Hepatocyte (in vitro differentiated cells): ENCODE data around the gene ALOXE3.

Source experiments
- EZH2 ChIP-seq: fragments of 200-600 bp; sonication (generic); IDR thresholded peaks from 2 replicates; pipeline ENCODE4 v1.6.1; 2016; ENCODE audit warnings: antibody characterized with exemption, mild to moderate bottlenecking, borderline replicate concordance
- TF ChIP-seq, protein P1 (sequence below): fragments of 200-600 bp; sonication (generic); IDR thresholded peaks from 2 replicates; pipeline ENCODE4 v1.5.1; 2016; ENCODE audit warnings: antibody characterized with exemption, mild to moderate bottlenecking; ENCODE audit not compliant: poor library complexity

DNA sequence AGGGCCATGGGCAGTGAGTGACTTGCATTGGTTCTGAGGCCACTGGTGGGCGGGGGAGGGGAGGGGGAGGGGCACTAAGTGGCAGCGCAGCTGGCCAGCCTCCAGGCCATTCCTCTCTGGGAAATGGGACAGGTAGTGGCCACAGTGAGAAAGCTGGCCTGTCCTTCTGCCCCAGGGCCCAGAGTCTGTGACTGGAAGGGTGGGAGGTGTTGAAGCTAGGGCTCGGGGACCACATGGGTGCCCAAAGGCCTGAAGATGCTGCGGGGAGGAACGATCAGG, 30.4 kb downstream of the ALOXE3 start:
- TF ChIP-seq EZH2: no peak
- TF ChIP-seq, protein P1, sequence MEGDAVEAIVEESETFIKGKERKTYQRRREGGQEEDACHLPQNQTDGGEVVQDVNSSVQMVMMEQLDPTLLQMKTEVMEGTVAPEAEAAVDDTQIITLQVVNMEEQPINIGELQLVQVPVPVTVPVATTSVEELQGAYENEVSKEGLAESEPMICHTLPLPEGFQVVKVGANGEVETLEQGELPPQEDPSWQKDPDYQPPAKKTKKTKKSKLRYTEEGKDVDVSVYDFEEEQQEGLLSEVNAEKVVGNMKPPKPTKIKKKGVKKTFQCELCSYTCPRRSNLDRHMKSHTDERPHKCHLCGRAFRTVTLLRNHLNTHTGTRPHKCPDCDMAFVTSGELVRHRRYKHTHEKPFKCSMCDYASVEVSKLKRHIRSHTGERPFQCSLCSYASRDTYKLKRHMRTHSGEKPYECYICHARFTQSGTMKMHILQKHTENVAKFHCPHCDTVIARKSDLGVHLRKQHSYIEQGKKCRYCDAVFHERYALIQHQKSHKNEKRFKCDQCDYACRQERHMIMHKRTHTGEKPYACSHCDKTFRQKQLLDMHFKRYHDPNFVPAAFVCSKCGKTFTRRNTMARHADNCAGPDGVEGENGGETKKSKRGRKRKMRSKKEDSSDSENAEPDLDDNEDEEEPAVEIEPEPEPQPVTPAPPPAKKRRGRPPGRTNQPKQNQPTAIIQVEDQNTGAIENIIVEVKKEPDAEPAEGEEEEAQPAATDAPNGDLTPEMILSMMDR: no peak
